ENCODE measurements around the gene FAM47E. TPM values are rescaled to one million over a fixed set of nuclear protein-coding genes. Genes with fewer than 3 reads are reported as not detected.

Gene FAM47E
- total RNA-seq, 1 donor from 2014 or later = 3.0 TPM

DNA sequence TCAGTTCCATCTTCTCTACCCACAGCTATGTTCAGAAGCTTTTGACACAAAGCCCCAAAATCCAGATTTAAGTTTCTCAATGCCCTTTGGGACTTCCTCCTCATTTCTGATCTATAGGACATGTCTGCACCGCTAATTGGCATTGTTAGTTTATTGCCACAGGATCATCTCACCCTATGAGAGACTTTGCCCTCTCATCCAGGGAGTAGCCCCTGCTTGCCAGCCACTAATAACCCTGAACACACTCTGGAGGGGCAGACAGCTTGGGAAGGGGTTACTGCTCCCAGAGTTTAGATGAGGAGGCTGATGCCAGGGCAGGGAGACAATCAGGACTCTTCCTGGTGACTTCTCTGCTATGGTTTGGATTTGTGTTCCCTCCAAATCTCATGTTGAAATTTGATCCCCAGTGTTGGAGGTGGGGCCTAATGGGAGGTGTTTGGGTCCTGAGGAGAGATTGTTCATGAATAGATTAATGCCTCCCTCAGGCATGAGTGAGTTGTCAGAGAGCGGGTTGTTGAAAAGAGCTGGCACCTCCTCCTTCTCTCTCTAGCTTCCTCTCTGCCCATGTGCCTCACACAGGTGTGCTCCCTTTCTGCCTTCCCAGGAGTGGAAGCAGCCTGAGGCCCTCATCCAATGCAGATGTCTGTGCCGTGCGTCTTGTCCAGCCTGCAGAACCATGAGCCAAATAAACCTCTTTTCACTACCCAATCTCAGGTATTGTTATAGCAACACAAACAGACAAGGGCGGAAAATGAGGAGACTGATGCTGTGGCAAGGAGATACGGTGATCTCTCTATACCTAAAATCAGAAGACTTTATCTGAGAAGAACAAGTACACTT, 34.3 kb upstream of the FAM47E start:
- DNase-seq = no peak
- H3K4me1 ChIP-seq = peaks cover 47% of the 10 kb centered on the region
- no peaks in the 10 kb centered on the region for H3K36me3 ChIP-seq
- TF ChIP-seq, protein P1, sequence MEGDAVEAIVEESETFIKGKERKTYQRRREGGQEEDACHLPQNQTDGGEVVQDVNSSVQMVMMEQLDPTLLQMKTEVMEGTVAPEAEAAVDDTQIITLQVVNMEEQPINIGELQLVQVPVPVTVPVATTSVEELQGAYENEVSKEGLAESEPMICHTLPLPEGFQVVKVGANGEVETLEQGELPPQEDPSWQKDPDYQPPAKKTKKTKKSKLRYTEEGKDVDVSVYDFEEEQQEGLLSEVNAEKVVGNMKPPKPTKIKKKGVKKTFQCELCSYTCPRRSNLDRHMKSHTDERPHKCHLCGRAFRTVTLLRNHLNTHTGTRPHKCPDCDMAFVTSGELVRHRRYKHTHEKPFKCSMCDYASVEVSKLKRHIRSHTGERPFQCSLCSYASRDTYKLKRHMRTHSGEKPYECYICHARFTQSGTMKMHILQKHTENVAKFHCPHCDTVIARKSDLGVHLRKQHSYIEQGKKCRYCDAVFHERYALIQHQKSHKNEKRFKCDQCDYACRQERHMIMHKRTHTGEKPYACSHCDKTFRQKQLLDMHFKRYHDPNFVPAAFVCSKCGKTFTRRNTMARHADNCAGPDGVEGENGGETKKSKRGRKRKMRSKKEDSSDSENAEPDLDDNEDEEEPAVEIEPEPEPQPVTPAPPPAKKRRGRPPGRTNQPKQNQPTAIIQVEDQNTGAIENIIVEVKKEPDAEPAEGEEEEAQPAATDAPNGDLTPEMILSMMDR (IDR thresholded peaks at IDR 0.05; ENCODE audit: borderline replicate concordance) = no peak
- H3K9me3 ChIP-seq (replicated peaks) = no peaks in the 10 kb centered on the region
- H3K4me3 ChIP-seq = no peak overlapping the region
- no peaks in the 10 kb centered on the region for H3K27me3 ChIP-seq (ENCODE audit: low read depth)
- H3K27ac ChIP-seq (replicated peaks) = no peak overlapping the region
- intact Hi-C loops (cut with micrococcal nuclease) = no loop called here

DNA sequence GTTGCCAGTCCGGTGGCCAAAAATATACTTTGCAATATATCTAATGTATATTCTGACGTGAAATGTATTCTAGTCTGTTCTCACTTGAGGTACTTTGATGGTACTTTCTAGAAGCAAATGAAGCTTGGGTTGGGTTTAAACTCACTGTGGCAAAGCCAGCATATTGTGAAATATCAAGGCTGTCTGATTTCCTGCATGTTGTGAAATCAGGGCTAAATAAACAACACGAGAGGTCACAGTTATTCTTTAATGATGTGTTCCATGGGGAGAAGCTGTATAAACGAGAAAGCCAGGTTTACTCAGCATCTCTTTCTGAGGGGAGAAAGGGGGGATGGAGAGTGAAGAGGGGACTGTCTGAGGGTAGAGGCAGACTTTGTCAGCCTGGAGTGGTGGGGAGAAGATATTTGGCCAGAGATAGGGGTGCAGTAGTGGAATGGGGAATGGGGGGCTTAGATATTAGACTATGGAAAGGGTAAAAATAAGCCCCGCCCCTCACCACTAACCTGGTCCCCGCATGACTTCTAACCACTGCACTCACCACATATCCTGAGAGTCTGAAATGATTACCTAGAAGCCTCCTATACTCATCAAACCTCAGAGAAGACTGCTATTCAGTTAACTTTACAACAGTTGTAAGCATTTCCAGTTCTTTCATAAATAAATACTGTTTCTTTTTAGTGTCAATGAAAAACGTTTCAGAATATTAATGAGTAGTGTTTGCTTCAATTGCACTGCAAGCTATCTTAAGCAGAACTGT, 32.0 kb upstream of the FAM47E start:
- no peak for DNase-seq
- H3K4me3 ChIP-seq = no peak overlapping the region
- no peak overlapping the region for H3K27ac ChIP-seq (replicated peaks)
- peaks cover 26% of the 10 kb centered on the region for H3K4me1 ChIP-seq
- TF ChIP-seq, protein P1 (IDR thresholded peaks at IDR 0.05; ENCODE audit: borderline replicate concordance) = no peak
- H3K27me3 ChIP-seq (ENCODE audit: low read depth) = no peaks in the 10 kb centered on the region
- intact Hi-C loops (cut with micrococcal nuclease) = no loop called here
- no peaks in the 10 kb centered on the region for H3K36me3 ChIP-seq
- H3K9me3 ChIP-seq (replicated peaks) = no peaks in the 10 kb centered on the region

DNA sequence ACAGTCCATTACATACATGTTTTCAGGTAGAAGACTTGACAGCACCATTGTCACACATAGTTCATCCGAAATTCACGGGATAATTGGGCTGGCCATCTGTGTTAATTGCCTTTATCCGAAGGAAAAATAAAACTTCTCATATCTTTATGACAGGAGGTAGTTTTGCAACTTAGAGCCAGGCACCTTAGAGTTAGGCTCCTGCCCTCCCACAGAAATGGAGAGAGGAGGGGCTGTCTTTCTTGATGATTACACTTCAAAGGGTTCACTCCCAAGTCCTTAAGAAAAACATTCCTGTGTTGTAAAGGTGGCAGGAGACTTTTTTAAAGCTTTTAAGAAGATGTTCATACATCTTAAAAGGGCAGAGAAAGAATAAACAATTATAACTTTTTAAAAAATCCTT, 27.4 kb upstream of the FAM47E start:
- H3K4me3 ChIP-seq = no peak overlapping the region
- H3K9me3 ChIP-seq (replicated peaks) = peaks cover 12% of the 10 kb centered on the region
- H3K36me3 ChIP-seq = no peaks in the 10 kb centered on the region
- TF ChIP-seq, protein P1 (IDR thresholded peaks at IDR 0.05; ENCODE audit: borderline replicate concordance) = no peak
- DNase-seq = no peak
- H3K4me1 ChIP-seq = no peaks in the 10 kb centered on the region
- H3K27ac ChIP-seq (replicated peaks) = no peak overlapping the region
- intact Hi-C loops (cut with micrococcal nuclease) = no loop called here
- no peaks in the 10 kb centered on the region for H3K27me3 ChIP-seq (ENCODE audit: low read depth)

DNA sequence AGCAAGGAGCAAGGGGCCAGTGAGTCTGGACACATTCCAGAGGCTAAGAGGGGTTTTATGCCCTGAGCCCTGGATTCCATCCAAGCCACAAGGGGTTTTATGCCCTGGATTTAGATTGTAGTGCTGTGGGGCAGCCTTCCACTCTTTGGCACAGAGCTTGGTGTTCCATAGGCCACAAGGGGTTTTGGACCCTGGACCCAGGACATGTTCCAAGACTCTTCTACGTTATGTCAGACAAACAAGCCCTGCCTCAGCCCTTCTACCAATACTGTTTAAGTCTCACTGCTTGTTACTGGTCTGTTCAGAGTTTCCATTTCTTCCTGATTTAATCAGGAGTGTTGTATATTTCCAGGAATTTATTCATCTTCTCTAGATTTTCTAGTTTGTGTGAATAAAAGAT, 25.1 kb upstream of the FAM47E start:
- H3K27me3 ChIP-seq (ENCODE audit: low read depth) = no peaks in the 10 kb centered on the region
- intact Hi-C loops (cut with micrococcal nuclease) = no loop called here
- H3K27ac ChIP-seq (replicated peaks) = no peak overlapping the region
- H3K36me3 ChIP-seq = no peaks in the 10 kb centered on the region
- H3K4me3 ChIP-seq = no peak overlapping the region
- TF ChIP-seq, protein P1 (IDR thresholded peaks at IDR 0.05; ENCODE audit: borderline replicate concordance) = no peak
- H3K9me3 ChIP-seq (replicated peaks) = peaks cover 12% of the 10 kb centered on the region
- no peak for DNase-seq
- no peaks in the 10 kb centered on the region for H3K4me1 ChIP-seq

DNA sequence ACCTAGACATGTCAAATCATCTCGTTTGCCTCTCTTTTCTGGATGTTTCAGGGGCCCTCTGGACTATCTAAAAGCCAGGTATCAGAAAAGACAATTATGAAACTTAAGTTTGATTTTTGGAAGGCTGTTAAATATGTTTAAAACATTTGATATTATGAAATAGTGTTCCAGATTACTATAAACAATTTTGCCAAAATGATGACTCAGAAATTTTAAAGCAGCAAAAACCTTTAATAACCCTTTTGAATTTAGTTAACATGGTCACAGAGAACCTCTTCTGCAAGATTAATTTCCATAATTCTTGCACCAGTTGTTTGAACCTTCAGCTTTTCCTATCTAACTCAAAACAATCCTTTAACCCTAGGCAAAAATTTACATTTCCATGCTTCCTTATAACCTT, 18.8 kb upstream of the FAM47E start:
- DNase-seq = no peak
- no peak overlapping the region for H3K27ac ChIP-seq (replicated peaks)
- intact Hi-C loops (cut with micrococcal nuclease) = no loop called here
- no peaks in the 10 kb centered on the region for H3K27me3 ChIP-seq (ENCODE audit: low read depth)
- no peaks in the 10 kb centered on the region for H3K36me3 ChIP-seq
- no peak overlapping the region for H3K4me3 ChIP-seq
- H3K9me3 ChIP-seq (replicated peaks) = peaks cover 14% of the 10 kb centered on the region
- no peaks in the 10 kb centered on the region for H3K4me1 ChIP-seq
- TF ChIP-seq, protein P1 (IDR thresholded peaks at IDR 0.05; ENCODE audit: borderline replicate concordance) = no peak

Data from left ventricle myocardium inferior (tissue), 1 donor.